ENCODE results near the gene TRAF3.

- no peak for TF ChIP-seq CTCF (IDR thresholded peaks at IDR 0.05)
- TF ChIP-seq POLR2A (IDR thresholded peaks at IDR 0.05): no peak
Measured at GRCh38 chr14:102933618-102934231, 156.5 kb downstream of the TRAF3 start.
